ENCODE measurements around the gene TENT4A. TPM values are rescaled to one million over a fixed set of nuclear protein-coding genes. Genes with fewer than 3 reads are reported as not detected.
"Not testable (repeated sequence)": the region's sequence is repeated elsewhere in the genome, so short reads cannot be mapped to it uniquely, and the experiment has no call there.

Gene TENT4A
- 14.5 and 17.7 TPM in 2 replicates for total RNA-seq (2014; rRNA removed; shearing (Covaris generic))
- polyA plus RNA-seq (2014; cell fraction: nucleus; rRNA removed) = 18.7 and 30.9 TPM in 2 replicates

DNA sequence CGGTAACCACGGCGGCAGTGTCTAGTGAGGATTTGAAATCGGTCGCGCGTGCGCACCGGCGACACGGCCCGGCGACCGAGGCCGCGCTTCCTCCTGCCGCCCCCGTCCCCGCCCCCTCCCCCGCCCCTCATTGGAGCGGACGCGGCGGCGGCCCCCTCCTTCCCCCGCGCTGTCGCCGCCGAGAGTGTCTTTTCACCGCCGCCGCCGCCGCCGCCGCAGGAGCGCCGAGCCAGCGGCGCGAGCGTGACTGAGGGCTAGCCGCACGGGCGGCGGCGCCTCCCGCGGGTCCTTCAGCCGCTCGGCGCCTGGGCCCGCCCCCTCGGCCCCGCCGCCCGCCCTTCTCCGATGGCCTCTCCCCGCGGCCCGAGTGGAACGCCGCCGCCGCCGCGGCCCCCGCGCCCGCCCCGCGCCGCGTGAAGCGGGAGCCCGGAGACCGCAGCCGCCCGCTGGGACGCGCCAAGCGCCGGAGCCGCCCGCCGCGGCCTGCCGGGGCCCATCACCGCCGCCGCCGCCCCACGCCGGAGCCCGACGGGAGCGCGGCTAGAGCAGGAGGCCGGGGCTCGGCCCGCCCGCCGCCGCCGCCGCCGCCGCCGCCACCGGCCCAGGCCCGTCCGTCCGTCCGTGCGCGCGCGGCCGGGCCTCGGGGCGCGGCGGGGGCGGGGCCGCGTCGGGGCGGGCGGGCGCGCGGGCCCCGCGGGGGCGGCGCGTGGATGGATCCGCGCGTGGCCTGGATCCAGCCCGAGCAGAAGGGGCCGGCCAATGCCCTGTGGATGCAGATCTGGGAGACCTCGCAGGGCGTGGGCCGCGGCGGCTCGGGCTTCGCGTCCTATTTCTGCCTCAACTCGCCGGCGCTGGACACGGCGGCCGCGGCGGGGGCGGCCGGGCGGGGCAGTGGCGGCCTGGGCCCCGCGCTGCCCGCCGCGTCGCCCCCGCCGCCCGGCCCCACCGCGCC, at the start of gene TENT4A:
Gene TENT4A, plus strand, starts transcription at position 159 of the 952 bp plus-strand sequence. Its CDS starts 552 bp downstream, at position 711.
- DNase-seq (ENCODE audit: extremely low read depth, low read depth) = no peak

DNA sequence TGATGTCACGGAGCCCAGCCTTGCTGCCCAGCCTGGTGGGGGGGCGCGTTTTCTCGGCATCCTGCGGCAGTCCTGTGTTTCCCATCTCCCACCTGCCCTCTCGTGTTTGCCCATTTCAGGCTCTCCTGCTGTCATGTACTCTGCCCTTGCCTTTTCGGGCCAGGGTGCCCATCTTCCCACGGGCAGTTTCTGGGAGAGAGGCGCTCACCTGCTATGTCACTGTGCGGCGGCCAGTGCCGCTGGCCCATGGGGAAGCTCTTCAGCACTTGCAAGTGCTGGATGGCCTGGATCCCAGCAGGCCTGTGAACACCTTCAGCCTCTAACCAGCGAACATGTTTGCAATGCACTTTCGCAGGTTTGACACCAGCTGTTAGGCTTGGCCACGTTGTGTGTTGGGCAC, 46.5 kb upstream of the TENT4A start:
- no peak for DNase-seq (ENCODE audit: extremely low read depth, low read depth)

DNA sequence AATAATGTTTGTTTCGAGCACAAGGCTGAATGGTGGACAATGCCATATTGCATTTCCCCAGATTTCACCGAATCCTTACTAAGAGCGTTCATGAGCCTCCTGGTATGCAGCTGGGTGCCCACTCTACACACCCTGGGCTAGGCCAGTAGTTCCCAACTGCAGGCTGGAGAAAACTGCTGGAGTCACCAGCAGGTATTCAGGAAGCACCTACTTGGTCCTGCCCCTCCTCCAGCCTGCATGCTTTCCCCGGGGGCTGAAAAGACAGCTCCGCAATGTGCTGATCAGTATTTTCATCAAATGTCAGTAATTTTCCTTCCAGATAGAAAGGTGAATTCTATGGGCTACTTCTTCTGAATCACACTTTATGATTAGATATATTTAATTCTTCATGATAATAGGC, 45.6 kb upstream of the TENT4A start:
- DNase-seq (ENCODE audit: extremely low read depth, low read depth) = no peak

DNA sequence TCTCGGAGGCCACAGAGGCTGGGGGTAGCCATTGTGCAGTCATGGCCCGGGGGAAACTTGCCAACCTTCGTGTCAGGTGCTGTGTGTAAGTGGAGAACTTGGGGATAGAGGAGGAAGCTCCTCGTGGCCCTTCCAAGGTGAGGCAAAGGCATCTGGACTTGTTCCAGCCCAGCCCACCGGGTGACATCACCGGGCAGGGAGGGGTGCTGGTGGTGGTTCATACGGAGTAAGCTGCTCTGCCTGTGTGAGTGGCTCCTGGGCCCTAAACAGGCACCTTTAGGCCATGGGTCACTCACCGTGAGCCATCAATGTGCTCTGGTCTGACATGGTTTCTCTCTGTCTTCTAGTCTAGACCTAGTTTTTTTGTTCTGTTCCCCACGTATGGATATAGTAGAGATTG, 44.5 kb upstream of the TENT4A start:
- not testable (repeated sequence) for DNase-seq (ENCODE audit: extremely low read depth, low read depth)

DNA sequence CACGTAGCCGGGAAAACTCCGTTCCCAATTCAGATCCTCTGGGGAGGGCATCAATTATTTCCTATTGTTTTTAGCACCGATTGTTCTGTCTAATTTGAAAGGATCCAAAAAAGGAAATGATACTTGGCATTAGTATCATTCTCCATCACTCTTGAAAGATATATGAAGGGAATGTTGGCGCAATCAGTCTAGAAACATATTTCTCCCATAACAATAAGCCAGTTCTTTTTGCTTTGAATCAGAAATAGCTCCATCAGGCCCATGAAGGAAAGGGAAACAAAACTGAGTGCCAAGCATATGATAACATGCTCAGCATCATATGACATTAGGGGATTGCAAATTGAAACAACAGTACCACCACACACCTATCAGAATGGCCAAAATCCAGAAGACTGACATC, 40.2 kb upstream of the TENT4A start:
- DNase-seq (ENCODE audit: extremely low read depth, low read depth) = no peak

DNA sequence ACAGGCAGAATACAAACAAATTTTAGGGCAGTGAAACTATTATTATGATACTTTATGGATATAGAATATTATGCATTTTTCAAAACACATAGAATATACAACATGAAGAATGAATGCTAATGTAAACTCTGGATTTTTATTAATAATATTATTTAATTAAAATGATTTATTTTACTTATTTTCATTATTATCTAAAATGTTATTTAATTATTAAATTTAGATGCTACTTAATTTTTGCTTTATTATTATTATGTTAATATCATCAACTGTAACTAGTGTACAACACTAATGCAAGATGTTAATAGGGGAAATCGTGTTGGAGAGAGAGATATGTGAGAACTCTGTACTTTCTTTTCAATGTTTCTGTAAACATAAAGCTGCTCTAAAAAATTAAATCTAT, 39.3 kb upstream of the TENT4A start:
- no peak for DNase-seq (ENCODE audit: extremely low read depth, low read depth)

DNA sequence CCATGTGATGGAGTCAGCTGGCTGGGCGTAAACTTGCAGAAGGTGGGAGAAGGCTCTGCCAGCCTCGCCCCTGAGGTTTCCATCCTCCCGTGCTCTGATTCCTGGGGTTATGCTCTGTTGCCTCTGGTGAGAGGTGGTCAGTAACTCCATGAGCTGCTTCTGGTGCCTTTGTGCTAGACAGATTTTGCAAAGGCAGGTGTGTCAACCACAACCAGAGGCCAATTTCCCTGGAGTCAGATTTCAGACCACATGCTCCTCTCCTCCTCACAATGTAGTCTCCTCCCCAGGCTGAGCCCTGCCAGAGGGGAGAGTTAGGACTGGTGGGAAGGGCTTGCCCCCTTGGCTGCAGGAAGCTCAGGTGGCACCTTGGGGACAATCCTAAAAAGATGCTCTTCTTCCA, 38.8 kb upstream of the TENT4A start:
- DNase-seq (ENCODE audit: extremely low read depth, low read depth) = no peak

DNA sequence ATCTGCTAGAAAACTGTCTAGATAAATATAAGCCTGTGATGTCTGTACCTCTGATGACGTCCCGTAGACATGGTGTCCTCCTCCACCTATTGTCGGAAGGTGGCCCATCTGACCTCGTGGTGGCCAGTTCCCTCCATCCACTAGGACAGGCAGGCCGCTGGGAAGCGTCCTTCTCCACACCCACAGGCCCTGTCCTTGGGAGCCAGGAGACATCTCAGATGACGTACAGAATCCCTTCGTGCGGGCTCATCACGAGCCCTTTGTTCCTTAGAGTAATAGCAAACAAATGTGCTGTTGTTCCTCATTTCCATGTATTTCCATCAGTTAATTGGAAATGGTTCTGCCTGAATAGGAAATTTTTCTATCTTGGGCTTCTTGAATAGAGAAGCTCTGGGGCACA, 38.3 kb upstream of the TENT4A start:
- DNase-seq (ENCODE audit: extremely low read depth, low read depth) = no peak

DNA sequence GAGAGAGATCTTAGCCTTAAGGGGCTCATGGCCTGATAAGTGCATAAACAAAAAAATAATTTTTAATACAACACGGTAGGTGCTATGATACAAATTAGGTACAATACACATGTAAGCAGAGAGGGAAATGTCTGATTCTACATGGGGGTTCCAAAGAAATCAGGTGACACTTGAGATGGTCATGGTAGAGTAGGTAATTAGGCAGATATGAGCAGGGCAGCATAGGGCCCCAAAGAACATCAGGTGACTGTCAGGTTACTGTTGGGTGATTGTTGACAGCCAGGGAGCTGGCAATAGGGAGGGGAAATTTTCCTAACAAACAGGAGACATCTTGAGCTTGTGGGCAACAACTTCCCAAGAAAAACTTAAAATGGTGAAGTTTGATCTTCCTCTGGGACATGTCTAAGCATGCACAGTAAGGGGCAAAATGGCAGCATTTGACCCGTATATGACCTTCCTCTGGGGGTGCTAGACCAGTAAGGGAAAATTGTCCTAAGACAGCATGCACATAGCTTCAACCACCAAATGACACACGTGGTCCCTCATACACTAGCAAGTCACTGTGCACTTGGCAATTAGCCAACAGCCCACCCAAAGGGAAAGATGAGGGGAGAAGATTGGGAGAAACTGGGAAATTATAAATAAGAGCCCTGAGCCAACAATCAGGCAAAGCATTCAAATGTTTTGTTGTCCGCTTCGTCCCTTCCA, 37.3 kb upstream of the TENT4A start:
- no peak for DNase-seq (ENCODE audit: extremely low read depth, low read depth)

DNA sequence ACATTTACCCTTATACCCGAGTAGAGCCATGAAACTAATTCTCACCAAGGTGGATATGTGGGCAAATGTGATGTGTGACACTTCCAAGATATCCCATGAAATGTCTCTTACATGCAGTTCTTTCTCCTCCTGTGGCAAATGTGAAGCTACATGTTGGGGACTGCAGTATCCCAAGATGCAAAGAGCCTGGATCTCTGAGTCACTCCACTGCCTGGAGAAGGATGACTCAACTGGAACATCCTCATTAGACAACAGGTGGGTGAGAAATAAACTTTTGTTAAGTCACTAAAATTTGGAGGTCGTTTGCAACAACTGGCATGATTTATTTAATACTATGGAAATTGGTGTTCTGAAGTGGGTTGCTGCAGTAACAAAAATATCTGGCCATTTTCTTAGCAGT, 36.5 kb upstream of the TENT4A start:
- no peak for DNase-seq (ENCODE audit: extremely low read depth, low read depth)

DNA sequence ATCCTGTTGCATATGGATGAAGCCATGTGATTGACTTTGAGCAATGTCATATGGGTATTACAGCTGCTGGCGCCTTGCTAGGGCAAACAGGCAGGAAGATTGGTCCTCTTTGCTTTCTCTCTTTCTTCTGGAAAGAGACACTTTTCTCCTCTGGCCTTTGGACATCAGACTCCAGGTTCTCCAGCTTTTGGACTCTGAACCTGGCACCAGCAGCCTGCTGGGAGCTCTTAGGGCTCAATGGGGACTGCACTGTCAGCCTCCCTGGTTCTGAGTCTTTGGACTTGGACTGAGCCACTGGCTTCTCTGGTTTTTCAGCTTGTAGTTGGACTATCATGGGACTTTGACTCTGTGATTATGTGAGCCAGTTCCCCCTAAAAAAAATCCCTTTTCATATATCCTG, 34.8 kb upstream of the TENT4A start:
- DNase-seq (ENCODE audit: extremely low read depth, low read depth) = no peak

DNA sequence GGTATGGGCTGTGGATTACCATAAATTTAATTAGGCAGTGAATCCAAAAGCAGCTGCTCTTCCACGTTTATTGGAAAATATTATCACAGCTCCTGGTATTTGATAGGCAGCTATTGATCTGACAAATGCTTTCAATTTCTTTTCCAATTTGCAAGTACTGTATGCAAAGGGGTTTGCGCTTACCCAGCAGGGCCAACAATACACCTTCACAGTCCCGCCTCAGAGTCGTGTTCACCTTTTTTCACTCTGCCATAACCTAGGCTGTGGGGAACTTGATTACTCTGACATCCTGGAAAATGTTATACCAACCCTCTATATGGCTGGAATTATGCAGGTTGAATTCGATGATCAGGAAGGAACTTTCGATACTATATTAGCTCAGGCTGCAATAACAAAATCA, 32.3 kb upstream of the TENT4A start:
- no peak for DNase-seq (ENCODE audit: extremely low read depth, low read depth)

DNA sequence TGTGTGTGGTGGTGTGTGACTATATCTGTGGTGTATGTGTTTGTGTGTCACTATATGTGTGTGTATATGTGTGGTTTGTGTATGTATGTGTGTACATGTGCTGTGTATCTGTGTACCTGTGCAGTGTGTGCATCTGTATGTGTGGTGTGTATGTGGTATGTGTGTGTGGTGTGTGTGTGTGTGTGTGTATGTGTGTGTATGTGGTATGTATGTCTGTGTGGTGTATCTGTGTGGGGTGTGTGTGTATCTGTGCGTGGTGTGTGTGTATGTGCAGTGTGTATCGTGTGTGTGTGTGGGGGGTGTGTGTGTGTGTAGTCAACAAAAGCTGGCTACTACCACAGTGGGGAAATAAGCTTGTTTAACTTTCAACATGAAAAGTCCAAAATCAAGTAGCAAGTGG, 31.6 kb upstream of the TENT4A start:
- DNase-seq (ENCODE audit: extremely low read depth, low read depth) = no peak

DNA sequence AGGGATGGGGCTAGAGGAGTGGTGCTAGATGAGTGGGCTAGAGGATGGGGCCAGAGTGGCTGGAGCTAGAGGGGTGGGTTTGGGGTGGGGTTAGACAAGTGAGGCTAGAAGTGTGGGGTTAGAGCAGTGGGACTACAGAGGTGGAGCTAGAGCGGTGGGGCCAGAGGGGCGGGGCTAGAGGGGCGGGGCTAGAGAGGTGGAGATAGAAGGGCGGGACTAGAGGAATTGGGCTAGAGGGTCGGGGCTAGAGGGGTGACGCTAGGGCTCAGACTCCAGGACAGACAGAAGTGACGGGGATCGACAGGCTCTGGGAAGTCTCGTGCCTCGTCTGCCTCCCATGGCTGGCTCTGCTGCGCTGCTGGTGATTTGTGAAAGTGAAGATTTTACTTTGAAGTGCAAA, 31.0 kb upstream of the TENT4A start:
- DNase-seq (ENCODE audit: extremely low read depth, low read depth) = no peak

DNA sequence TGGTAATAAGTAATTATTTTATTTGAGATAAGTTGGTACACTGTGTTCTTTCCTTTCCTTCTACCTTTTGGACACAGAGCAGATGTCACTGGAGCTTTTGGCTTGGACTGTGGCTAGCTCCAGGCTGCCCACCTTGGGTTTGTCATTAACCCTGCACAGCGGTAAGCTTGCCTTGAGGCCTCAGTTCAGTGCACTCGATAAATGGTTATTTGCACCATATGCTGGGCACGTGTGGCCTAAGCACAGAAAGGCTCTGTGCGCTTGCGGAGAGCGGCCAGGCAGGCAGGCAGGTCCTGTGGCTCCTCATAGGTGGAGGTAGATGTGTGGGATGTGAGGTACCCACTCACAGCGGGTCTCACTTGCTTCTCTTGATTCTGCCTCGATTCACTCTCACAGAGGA, 30.0 kb upstream of the TENT4A start:
- DNase-seq (ENCODE audit: extremely low read depth, low read depth) = no peak

DNA sequence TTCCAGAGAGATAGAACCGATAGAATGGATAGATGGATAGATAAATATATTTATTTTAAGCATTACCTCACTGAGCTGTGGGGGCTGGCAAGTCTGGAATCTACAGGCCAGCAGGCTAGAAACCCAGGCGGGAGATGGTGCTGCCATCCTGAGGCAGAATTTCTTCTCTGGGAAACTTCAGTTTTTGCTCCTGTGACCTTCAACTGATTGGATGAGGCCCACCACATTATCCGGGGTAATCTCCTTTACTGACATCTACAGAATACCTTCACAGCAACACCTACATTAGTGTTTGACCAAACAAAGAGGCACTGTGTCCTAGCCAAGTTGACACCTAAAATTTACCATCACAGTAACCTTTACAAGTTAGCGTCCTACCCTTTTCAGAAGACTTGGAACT, 29.2 kb upstream of the TENT4A start:
- no peak for DNase-seq (ENCODE audit: extremely low read depth, low read depth)

DNA sequence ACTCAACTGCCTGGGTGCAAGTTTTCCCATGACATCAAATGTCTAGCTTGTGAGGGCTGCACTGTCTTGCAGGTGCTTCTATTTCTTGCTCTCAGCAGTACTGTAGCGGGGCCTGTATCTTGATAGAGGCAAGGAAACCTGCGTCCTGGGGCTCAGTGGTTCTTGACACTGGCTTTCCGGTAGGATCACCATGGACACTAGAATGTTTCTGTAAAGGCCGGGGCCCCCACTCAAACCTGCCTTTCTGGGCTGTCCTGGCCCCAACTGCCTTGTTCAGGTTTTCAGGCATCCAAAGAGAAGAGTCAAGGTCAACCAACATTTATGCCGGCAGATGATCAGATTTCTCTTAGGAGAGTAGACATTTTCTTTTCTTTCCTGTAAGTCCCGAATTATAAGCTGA, 26.7 kb upstream of the TENT4A start:
- no peak for DNase-seq (ENCODE audit: extremely low read depth, low read depth)

DNA sequence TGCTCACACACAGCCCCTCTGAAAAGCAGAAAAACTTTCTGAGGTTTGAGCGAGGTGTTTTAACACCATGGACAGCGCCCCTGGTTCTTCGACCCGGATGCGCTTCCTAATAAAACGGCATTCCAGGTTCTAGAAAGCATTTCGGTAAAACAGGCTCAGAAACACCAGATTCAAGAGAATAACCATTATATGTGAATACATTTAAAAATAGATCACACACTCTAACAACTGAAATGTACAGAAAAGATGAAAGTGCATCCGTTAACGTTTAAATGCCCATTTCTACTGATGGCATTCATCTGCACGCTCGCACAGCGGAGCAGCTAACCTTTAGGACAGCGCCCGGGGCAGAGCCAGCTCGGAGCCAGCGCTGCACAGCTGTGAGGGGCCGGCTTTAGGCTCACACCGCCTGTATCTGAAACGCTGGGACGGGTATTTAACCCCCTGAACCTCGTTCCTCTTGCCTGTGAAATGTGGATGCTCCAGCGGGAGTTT, 26.3 kb upstream of the TENT4A start:
- peak; percentile 30 for DNase-seq (ENCODE audit: extremely low read depth, low read depth)

DNA sequence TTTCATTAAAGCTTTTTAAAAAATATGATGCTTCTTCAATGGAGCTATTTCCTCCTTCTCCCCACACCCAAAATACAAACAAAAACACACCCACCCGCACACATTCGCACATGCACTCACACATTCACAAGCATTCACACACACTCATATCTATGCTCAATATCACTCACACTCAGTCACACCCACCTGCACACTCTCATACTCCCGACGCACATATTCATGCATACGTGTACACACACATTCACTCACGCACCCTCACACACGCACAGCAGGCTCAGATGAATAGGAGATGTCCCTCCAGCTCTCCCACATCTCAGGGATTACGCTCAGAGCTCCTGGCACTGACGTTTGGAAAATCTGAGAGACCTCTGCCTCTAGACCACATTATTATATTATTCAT, 25.7 kb upstream of the TENT4A start:
- no peak for DNase-seq (ENCODE audit: extremely low read depth, low read depth)

DNA sequence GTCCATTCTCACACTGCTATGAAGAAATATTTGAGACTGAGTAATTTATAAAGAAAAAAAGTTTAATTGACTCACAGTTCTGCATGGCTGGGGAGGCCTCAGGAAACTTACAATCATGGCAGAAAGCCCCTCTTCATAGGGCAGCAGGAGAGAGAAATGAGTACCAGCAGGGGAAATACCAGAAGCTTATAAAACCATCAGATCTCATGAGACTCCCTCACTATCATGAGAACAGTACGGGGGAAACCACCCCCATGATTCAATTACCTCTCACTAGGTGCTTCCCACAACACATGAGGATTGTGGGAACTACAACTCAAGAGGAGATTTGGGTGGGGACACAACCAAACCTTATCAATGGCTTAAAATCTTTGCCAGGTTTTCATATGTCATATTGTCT, 20.3 kb upstream of the TENT4A start:
- no peak for DNase-seq (ENCODE audit: extremely low read depth, low read depth)

DNA sequence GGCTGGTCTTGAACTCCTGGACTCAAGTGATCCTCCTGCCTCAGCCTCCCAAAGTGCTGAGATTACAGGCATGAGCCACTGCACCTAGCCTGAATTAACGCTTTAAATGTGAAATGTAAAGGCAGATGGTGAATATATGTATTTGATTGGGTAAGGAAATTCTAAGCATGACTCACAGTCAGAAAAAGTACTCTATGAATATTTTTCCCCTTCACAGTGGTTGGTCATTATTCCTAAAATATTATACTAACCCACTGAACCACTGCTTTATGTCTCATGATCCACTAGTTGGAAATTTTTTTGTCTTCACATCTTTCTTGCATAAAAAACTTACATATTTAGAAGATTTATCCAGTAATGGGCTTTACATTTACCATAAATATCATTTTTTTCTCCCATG, 14.5 kb upstream of the TENT4A start:
- no peak for DNase-seq (ENCODE audit: extremely low read depth, low read depth)

DNA sequence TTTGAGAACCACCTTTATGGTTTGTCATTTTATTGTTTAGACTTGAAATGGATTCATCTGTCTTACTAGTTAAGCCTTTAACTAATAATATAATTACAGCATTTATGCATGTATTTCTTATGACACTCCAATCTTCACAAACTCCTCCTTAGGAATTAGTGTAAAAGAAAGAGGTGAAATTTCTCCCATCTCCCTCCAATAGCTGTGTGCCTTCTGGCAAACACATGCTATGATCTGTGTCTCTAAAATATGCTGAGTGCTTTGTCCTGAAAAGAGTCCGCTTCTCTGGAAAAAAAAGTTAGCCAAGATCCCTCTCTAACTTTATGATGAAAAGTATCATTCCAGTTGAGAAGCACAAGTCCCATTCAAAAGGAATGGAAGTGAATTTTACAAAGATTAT, 13.9 kb upstream of the TENT4A start:
- DNase-seq (ENCODE audit: extremely low read depth, low read depth) = no peak

All from NCI-H460 (cell line).